DND-41 (cell line): Measurements from ENCODE around the gene WDR38.

Source experiments
- ATAC-seq: fragments of 200-7000 bp; cut with Tn5 transposase; 3 replicates; pipeline ENCODE4 v1.9.1; 2021; ENCODE audit warnings: low read depth; ENCODE audit not compliant: insufficient read depth
- DNase-seq: peaks from one replicate; pipeline ENCODE4 v3.0.0-alpha.2; 2020
- H2AFZ ChIP-seq: 2 replicates; pipeline ENCODE4 v1.6.0; 2012; ENCODE audit warnings: low read depth, low read length
- H3K27ac ChIP-seq: 2 replicates; pipeline ENCODE4 v1.5.1; 2012; ENCODE audit warnings: low read length, inconsistent platforms
- H3K27me3 ChIP-seq: fragments of 200-600 bp; sonication (generic); 2 replicates; pipeline ENCODE4 v1.6.0; 2012; ENCODE audit warnings: low read length, mild to moderate bottlenecking, inconsistent platforms; ENCODE audit not compliant: insufficient read depth, poor library complexity
- H3K36me3 ChIP-seq: 2 replicates; pipeline ENCODE4 v1.5.1; 2012; ENCODE audit warnings: low read length, inconsistent platforms; ENCODE audit not compliant: insufficient read depth
- H3K4me1 ChIP-seq: 2 replicates; pipeline ENCODE4 v1.5.1; 2012; ENCODE audit warnings: mild to moderate bottlenecking, low read length; ENCODE audit not compliant: insufficient read depth
- H3K4me2 ChIP-seq: 2 replicates; pipeline ENCODE4 v1.6.0; 2012; ENCODE audit warnings: mild to moderate bottlenecking, moderate library complexity, low read length, inconsistent platforms; ENCODE audit not compliant: insufficient read depth
- H3K4me3 ChIP-seq, 2 experiments: fragments of 200-600 bp in 1 of 2; shearing (Covaris generic) in 1 of 2; 2 replicates each; pipeline ENCODE4 v1.5.1; 2012 to 2016; ENCODE audit warnings: inconsistent platforms in 2 of 2, low read length in 2 of 2, mild to moderate bottlenecking in 2 of 2, low read depth in 1 of 2, moderate library complexity in 1 of 2
- H3K79me2 ChIP-seq: 2 replicates; pipeline ENCODE4 v1.6.0; 2012; ENCODE audit warnings: low read length, inconsistent platforms; ENCODE audit not compliant: insufficient read depth
- H3K9ac ChIP-seq: 2 replicates; pipeline ENCODE4 v1.6.0; 2012; ENCODE audit warnings: low read depth, mild to moderate bottlenecking, inconsistent platforms, low read length, moderate library complexity
- H3K9me3 ChIP-seq: 2 replicates; pipeline ENCODE4 v1.5.1; 2012; ENCODE audit warnings: low read length, moderate library complexity, mild to moderate bottlenecking, inconsistent platforms; ENCODE audit not compliant: insufficient read depth, severe bottlenecking
- H4K20me1 ChIP-seq: 2 replicates; pipeline ENCODE4 v1.6.0; 2012; ENCODE audit warnings: low read length; ENCODE audit not compliant: insufficient read depth
- EZH2 ChIP-seq: IDR thresholded peaks from 3 replicates; pipeline ENCODE4 v1.6.1; 2012; ENCODE audit warnings: borderline replicate concordance, low read depth, mild to moderate bottlenecking, moderate library complexity, low read length, inconsistent platforms; ENCODE audit not compliant: severe bottlenecking
- TF ChIP-seq, protein P1 (sequence below): IDR thresholded peaks from 2 replicates; pipeline ENCODE4 v1.5.1; 2012; ENCODE audit warnings: borderline replicate concordance, low read length, moderate library complexity, mild to moderate bottlenecking; ENCODE audit not compliant: poor library complexity, severe bottlenecking; ENCODE audit errors: extremely low read depth

Gene WDR38

DNA sequence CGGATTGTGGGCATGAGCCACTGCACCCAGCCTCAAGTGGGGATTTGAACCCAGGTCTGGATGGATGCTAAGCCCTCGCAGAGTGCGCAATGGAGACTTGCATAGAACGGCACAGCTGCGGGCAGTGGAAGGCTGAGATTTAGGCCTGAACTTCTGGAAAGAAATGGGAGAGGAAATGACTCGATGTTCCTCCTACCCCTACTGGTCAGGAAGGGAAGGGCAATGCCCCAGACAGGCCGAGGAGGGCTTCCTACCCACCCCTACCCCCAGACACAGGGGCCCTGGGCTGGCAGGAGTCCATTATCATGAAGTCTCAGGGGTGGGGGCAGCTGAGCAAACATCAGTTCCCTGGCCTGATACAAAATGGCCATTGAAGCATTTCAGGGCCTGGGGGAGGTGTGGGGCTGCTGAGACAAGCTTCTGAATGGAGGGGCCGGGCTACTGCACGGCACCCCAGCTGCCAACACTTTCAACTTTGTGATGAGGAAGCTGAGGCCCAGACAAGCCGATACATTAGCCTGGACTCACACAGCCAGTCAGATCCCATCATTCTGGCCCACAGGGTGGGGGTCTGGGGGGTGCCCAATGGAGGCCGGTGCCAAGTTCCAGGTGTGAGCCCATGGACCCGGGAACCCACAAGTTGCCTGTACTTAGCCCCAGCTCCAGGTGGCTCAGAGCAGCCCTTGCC, 13.5 kb upstream of the WDR38 start:
- Histone ChIP-seq H3K9ac (no peak overlapping the region), H3K36me3 (no peaks in the 10 kb centered on the region), H4K20me1 (no peaks in the 10 kb centered on the region), H3K27ac (no peak overlapping the region), H3K4me2 (no peak overlapping the region), H3K4me3 (no peak overlapping the region), H3K79me2 (no peaks in the 10 kb centered on the region), H3K4me1 (no peaks in the 10 kb centered on the region), H3K27me3 (no peaks in the 10 kb centered on the region), H2AFZ (no peak overlapping the region), H3K9me3 (no peaks in the 10 kb centered on the region)
- TF ChIP-seq EZH2 = no peak
- TF ChIP-seq, protein P1, sequence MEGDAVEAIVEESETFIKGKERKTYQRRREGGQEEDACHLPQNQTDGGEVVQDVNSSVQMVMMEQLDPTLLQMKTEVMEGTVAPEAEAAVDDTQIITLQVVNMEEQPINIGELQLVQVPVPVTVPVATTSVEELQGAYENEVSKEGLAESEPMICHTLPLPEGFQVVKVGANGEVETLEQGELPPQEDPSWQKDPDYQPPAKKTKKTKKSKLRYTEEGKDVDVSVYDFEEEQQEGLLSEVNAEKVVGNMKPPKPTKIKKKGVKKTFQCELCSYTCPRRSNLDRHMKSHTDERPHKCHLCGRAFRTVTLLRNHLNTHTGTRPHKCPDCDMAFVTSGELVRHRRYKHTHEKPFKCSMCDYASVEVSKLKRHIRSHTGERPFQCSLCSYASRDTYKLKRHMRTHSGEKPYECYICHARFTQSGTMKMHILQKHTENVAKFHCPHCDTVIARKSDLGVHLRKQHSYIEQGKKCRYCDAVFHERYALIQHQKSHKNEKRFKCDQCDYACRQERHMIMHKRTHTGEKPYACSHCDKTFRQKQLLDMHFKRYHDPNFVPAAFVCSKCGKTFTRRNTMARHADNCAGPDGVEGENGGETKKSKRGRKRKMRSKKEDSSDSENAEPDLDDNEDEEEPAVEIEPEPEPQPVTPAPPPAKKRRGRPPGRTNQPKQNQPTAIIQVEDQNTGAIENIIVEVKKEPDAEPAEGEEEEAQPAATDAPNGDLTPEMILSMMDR = peak; percentile 45
- no peak for DNase-seq
- ATAC-seq = peak; percentile 59; the same call in 2 of the 3 replicates

DNA sequence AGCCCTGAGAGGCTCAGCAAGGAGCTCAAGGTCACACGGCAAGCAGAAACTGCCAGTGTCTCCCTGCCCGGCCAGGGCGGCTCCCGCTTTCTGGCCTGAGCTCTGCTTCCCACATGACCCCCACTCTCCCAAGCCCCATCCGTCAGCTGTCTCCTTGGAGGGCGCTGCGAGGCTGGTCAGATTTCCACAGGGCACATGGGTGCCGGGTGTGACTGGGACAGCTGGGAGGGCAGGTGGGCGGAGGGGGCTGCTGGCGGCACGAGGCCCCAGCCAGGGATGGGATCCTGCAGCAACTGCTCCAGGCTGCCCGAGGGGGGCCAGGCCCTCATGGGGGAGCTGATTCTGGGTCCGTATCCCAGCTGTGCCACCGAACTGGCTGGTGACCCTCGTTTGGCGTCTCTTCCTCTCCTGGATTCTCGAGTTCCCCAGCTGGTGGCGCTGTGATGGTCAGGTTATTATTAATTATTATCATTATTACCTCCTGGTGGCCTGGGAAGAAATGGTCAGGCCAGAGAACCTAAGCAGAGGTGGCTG, 12.9 kb upstream of the WDR38 start:
- no peak for TF ChIP-seq EZH2
- TF ChIP-seq, protein P1 = peak; percentile 49
- no peak overlapping the region for H3K4me2 ChIP-seq
- no peaks in the 10 kb centered on the region for H3K4me1 ChIP-seq
- H4K20me1 ChIP-seq = no peaks in the 10 kb centered on the region
- no peak overlapping the region for H3K9ac ChIP-seq
- H3K27ac ChIP-seq = no peak overlapping the region
- no peak overlapping the region for H3K4me3 ChIP-seq
- H2AFZ ChIP-seq = no peak overlapping the region
- ATAC-seq (no peak), DNase-seq (no peak)
- no peaks in the 10 kb centered on the region for H3K27me3 ChIP-seq
- no peaks in the 10 kb centered on the region for H3K79me2 ChIP-seq
- no peaks in the 10 kb centered on the region for H3K9me3 ChIP-seq
- no peaks in the 10 kb centered on the region for H3K36me3 ChIP-seq

GRCh38 chr9:124841075-124841821, 12.0 kb upstream of the WDR38 start:
- Histone ChIP-seq H2AFZ (no peak overlapping the region), H3K4me3 (no peak overlapping the region), H4K20me1 (no peaks in the 10 kb centered on the region), H3K4me2 (no peak overlapping the region), H3K9me3 (no peaks in the 10 kb centered on the region), H3K36me3 (no peaks in the 10 kb centered on the region), H3K9ac (no peak overlapping the region), H3K4me1 (no peaks in the 10 kb centered on the region), H3K79me2 (no peaks in the 10 kb centered on the region), H3K27me3 (no peaks in the 10 kb centered on the region), H3K27ac (no peak overlapping the region)
- TF ChIP-seq, protein P1 = no peak
- no peak for TF ChIP-seq EZH2
- DNase-seq (no peak), ATAC-seq (no peak)
